ENCODE measurements around the gene CORO1C.
A peak's percentile ranks its signal among the peaks of the same experiment; 100 is the strongest.

CORO1C gene

GRCh38 chr12:108653082-108653516 is 78.2 kb downstream of the CORO1C start:
- H4K8ac ChIP-seq (ENCODE audit: low read depth, low read length), result no peak overlapping the region
- H4K12ac ChIP-seq (ENCODE audit: low read depth, low read length), result no peak overlapping the region
- no peak overlapping the region for H3K4ac ChIP-seq (ENCODE audit: low read depth, low read length)
- peaks cover 33 to 41% of the 10 kb centered on the region in 2 experiments for H3K36me3 ChIP-seq (ENCODE audit: control insufficient read depth in 1 of 2, insufficient read depth in 2 of 2, low read length in 2 of 2)
- H3K23ac ChIP-seq (ENCODE audit: low read length), result no peak overlapping the region
- no peak overlapping the region for H3K14ac ChIP-seq (ENCODE audit: low read length)
- no peak overlapping the region for H2BK12ac ChIP-seq (ENCODE audit: low read length)
- no peak overlapping the region for H2AK5ac ChIP-seq (ENCODE audit: low read length)
- no peak overlapping the region for H3K27ac ChIP-seq (ENCODE audit: low read depth, low read length)
- no peak overlapping the region for H2BK5ac ChIP-seq (ENCODE audit: low read depth, low read length, poor library complexity)
- no peak overlapping the region for H2BK120ac ChIP-seq (ENCODE audit: insufficient read depth, low read length, poor library complexity)
- DNase-seq, result no peak
- H3K4me3 ChIP-seq (ENCODE audit: low read depth, low read length), result no peak overlapping the region
- no peak overlapping the region for H4K91ac ChIP-seq (ENCODE audit: low read depth, low read length)
- H3K18ac ChIP-seq (ENCODE audit: low read length), result no peak overlapping the region
- peaks cover 8% of the 10 kb centered on the region for H3K79me1 ChIP-seq (ENCODE audit: low read length)
- no peaks in the 10 kb centered on the region for H3K79me2 ChIP-seq (ENCODE audit: control insufficient read depth, insufficient read depth, low read length, poor library complexity)
- H3K9ac ChIP-seq (ENCODE audit: low read length), result no peak overlapping the region
- no peak overlapping the region for H3K4me2 ChIP-seq (ENCODE audit: low read length)
- H3K9me3 ChIP-seq (ENCODE audit: insufficient read depth, low read depth, low read length), result no peaks in the 10 kb centered on the region
- H3K4me1 ChIP-seq (ENCODE audit: control insufficient read depth in 1 of 2, insufficient read depth in 2 of 2, low read length in 2 of 2), result peaks cover 7 to 15% of the 10 kb centered on the region in 2 experiments
- no peak overlapping the region for H2AFZ ChIP-seq (ENCODE audit: insufficient read depth, low read length, poor library complexity)
- H3K27me3 ChIP-seq (ENCODE audit: insufficient read depth, low read length), result no peaks in the 10 kb centered on the region

- H2AFZ ChIP-seq (ENCODE audit: insufficient read depth, low read length, poor library complexity), result no peak overlapping the region
- H2BK12ac ChIP-seq (ENCODE audit: low read length), result no peak overlapping the region
- peaks cover 9 to 17% of the 10 kb centered on the region in 2 experiments for H3K4me1 ChIP-seq (ENCODE audit: control insufficient read depth in 1 of 2, insufficient read depth in 2 of 2, low read length in 2 of 2)
- H4K91ac ChIP-seq (ENCODE audit: low read depth, low read length), result peak overlapping the region; percentile 32
- peak overlapping the region; percentile 75 for H2BK5ac ChIP-seq (ENCODE audit: low read depth, low read length, poor library complexity)
- peaks cover 31 to 41% of the 10 kb centered on the region in 2 experiments for H3K36me3 ChIP-seq (ENCODE audit: control insufficient read depth in 1 of 2, insufficient read depth in 2 of 2, low read length in 2 of 2)
- H2AK5ac ChIP-seq (ENCODE audit: low read length), result no peak overlapping the region
- no peak overlapping the region for H4K8ac ChIP-seq (ENCODE audit: low read depth, low read length)
- peak overlapping the region; percentile 20 for H2BK120ac ChIP-seq (ENCODE audit: insufficient read depth, low read length, poor library complexity)
- no peaks in the 10 kb centered on the region for H3K27me3 ChIP-seq (ENCODE audit: insufficient read depth, low read length)
- no peaks in the 10 kb centered on the region for H3K79me2 ChIP-seq (ENCODE audit: control insufficient read depth, insufficient read depth, low read length, poor library complexity)
- H3K79me1 ChIP-seq (ENCODE audit: low read length), result peaks cover 8% of the 10 kb centered on the region
- WGBS (ENCODE audit: extremely low coverage, insufficient coverage, insufficient read length), result no CpG with 5 or more reads among the region's 2 CpGs
- no peak overlapping the region for H3K4me3 ChIP-seq (ENCODE audit: low read depth, low read length)
- no peak overlapping the region for H3K4ac ChIP-seq (ENCODE audit: low read depth, low read length)
- peak overlapping the region; percentile 85 for H3K27ac ChIP-seq (ENCODE audit: low read depth, low read length)
- H3K14ac ChIP-seq (ENCODE audit: low read length), result no peak overlapping the region
- no peak overlapping the region for H4K12ac ChIP-seq (ENCODE audit: low read depth, low read length)
- no peak overlapping the region for H3K18ac ChIP-seq (ENCODE audit: low read length)
- no peak overlapping the region for H3K4me2 ChIP-seq (ENCODE audit: low read length)
- H3K9ac ChIP-seq (ENCODE audit: low read length), result no peak overlapping the region
- peaks cover 1% of the 10 kb centered on the region for H3K9me3 ChIP-seq (ENCODE audit: insufficient read depth, low read depth, low read length)
- no peak for DNase-seq
- no peak overlapping the region for H3K23ac ChIP-seq (ENCODE audit: low read length)
Measured at GRCh38 chr12:108650083-108650482, 81.2 kb downstream of the CORO1C start.

GRCh38 chr12:108649669-108650068 is 81.6 kb downstream of the CORO1C start:
- Histone ChIP-seq H4K91ac (ENCODE audit: low read depth, low read length) (no peak overlapping the region), H3K23ac (ENCODE audit: low read length) (no peak overlapping the region), H3K4ac (ENCODE audit: low read depth, low read length) (no peak overlapping the region), H2BK120ac (ENCODE audit: insufficient read depth, low read length, poor library complexity) (no peak overlapping the region), H3K4me2 (ENCODE audit: low read length) (no peak overlapping the region), H2AK5ac (ENCODE audit: low read length) (no peak overlapping the region), H2BK12ac (ENCODE audit: low read length) (no peak overlapping the region), H3K9me3 (ENCODE audit: insufficient read depth, low read depth, low read length) (peaks cover 1% of the 10 kb centered on the region), H3K9ac (ENCODE audit: low read length) (no peak overlapping the region), H3K36me3 (ENCODE audit: control insufficient read depth in 1 of 2, insufficient read depth in 2 of 2, low read length in 2 of 2) (peaks cover 32 to 44% of the 10 kb centered on the region in 2 experiments), H3K4me1 (ENCODE audit: control insufficient read depth in 1 of 2, insufficient read depth in 2 of 2, low read length in 2 of 2) (peaks cover 10 to 19% of the 10 kb centered on the region in 2 experiments), H2AFZ (ENCODE audit: insufficient read depth, low read length, poor library complexity) (no peak overlapping the region), H3K27me3 (ENCODE audit: insufficient read depth, low read length) (no peaks in the 10 kb centered on the region), H3K14ac (ENCODE audit: low read length) (no peak overlapping the region), H4K8ac (ENCODE audit: low read depth, low read length) (no peak overlapping the region), H2BK5ac (ENCODE audit: low read depth, low read length, poor library complexity) (no peak overlapping the region), H3K4me3 (ENCODE audit: low read depth, low read length) (no peak overlapping the region), H4K12ac (ENCODE audit: low read depth, low read length) (no peak overlapping the region), H3K79me1 (ENCODE audit: low read length) (peaks cover 8% of the 10 kb centered on the region), H3K79me2 (ENCODE audit: control insufficient read depth, insufficient read depth, low read length, poor library complexity) (no peaks in the 10 kb centered on the region), H3K27ac (ENCODE audit: low read depth, low read length) (peak overlapping the region; percentile 85), H3K18ac (ENCODE audit: low read length) (no peak overlapping the region)
- WGBS (ENCODE audit: extremely low coverage, insufficient coverage, insufficient read length), result no CpG with 5 or more reads among the region's 4 CpGs
- peak; percentile 26 to 27 for DNase-seq

- WGBS (ENCODE audit: extremely low coverage, insufficient coverage, insufficient read length), result no CpG with 5 or more reads among the region's 6 CpGs
- H3K14ac ChIP-seq (ENCODE audit: low read length), result no peak overlapping the region
Measured at GRCh38 chr12:108649126-108649525, 82.2 kb downstream of the CORO1C start.

More at GRCh38 chr12:108649126-108649525, 82.2 kb downstream of the CORO1C start:
- no peak overlapping the region for H4K8ac ChIP-seq (ENCODE audit: low read depth, low read length)
- peak overlapping the region; percentile 45 for H2AFZ ChIP-seq (ENCODE audit: insufficient read depth, low read length, poor library complexity)
- H3K27me3 ChIP-seq (ENCODE audit: insufficient read depth, low read length), result no peaks in the 10 kb centered on the region
- H3K27ac ChIP-seq (ENCODE audit: low read depth, low read length), result peak overlapping the region; percentile 72
- no peak overlapping the region for H4K12ac ChIP-seq (ENCODE audit: low read depth, low read length)
- peak overlapping the region; percentile 59 for H2AK5ac ChIP-seq (ENCODE audit: low read length)
- H3K23ac ChIP-seq (ENCODE audit: low read length), result no peak overlapping the region
- H3K36me3 ChIP-seq (ENCODE audit: control insufficient read depth in 1 of 2, insufficient read depth in 2 of 2, low read length in 2 of 2), result peaks cover 32 to 50% of the 10 kb centered on the region in 2 experiments
- peak overlapping the region; percentile 67 for H3K4ac ChIP-seq (ENCODE audit: low read depth, low read length)
- peak overlapping the region; percentile 84 for H2BK5ac ChIP-seq (ENCODE audit: low read depth, low read length, poor library complexity)
- no peak overlapping the region for H3K4me2 ChIP-seq (ENCODE audit: low read length)
- peaks cover 13 to 22% of the 10 kb centered on the region in 2 experiments for H3K4me1 ChIP-seq (ENCODE audit: control insufficient read depth in 1 of 2, insufficient read depth in 2 of 2, low read length in 2 of 2)
- peaks cover 1% of the 10 kb centered on the region for H3K9me3 ChIP-seq (ENCODE audit: insufficient read depth, low read depth, low read length)
- H3K4me3 ChIP-seq (ENCODE audit: low read depth, low read length), result no peak overlapping the region
- no peak overlapping the region for H3K18ac ChIP-seq (ENCODE audit: low read length)
- H3K79me1 ChIP-seq (ENCODE audit: low read length), result peaks cover 8% of the 10 kb centered on the region
- no peaks in the 10 kb centered on the region for H3K79me2 ChIP-seq (ENCODE audit: control insufficient read depth, insufficient read depth, low read length, poor library complexity)
- peak overlapping the region; percentile 91 for H2BK12ac ChIP-seq (ENCODE audit: low read length)
- DNase-seq, result no peak
- no peak overlapping the region for H3K9ac ChIP-seq (ENCODE audit: low read length)
- H2BK120ac ChIP-seq (ENCODE audit: insufficient read depth, low read length, poor library complexity), result peak overlapping the region; percentile 70
- peak overlapping the region; percentile 57 for H4K91ac ChIP-seq (ENCODE audit: low read depth, low read length)
